ENCODE results near the gene QRICH1. TPM values are rescaled to one million over a fixed set of nuclear protein-coding genes. Genes with fewer than 3 reads are reported as not detected.

The QRICH1 gene
- polyA plus RNA-seq, 1 of the 3 experiments (the other 2 are of a cell fraction), result 58.5 TPM

DNA sequence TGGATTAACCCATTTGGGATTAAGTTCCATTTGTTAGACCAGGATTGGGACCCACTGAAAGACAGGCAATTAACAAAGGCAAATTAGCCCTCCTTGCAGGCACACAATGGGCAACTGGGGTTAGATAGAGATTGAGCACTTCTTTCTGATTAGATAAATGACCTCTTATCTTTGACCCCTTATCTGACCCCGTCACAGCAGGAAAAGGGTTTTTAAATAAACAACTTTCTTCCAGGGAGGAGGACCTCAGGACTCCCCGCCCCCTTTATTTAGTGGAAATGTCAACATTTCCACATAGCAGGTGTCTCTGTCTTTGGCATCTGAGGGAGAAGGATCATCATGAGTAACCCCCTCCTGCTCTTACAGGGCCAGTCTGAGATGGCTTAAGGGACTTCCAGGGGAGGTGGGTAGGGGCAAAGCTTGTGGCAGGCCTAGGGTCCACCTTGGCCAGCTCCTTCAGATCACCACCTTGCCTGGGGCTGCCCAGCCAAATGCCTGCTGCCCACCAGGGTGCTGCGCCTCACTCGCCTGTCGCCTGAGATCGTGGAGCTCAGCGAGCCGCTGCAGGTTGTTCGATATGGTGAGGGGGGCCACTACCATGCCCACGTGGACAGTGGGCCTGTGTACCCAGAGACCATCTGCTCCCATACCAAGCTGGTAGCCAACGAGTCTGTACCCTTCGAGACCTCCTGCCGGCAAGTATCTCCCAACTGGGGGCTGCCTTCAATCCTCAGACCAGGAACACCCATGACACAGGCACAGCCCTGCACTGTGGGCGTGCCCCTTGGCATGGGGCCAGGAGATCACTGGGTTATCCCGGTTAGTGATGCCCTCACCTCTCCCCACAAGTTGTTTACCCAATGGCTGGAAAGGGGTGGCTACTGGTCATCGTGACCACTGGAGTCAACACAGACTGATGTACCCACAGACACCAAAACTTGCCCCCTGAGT lies 89.2 kb downstream of the QRICH1 start:
- peaks cover 16% of the 10 kb centered on the region for H4K20me1 ChIP-seq (ENCODE audit: insufficient read depth)
- H3K27me3 ChIP-seq (ENCODE audit: insufficient read depth), result no peaks in the 10 kb centered on the region
- WGBS (ENCODE audit: low lambda C conversion rate), result 87% methylated on average over 12 of the region's 16 CpGs
- H3K9me2 ChIP-seq, result no peaks in the 10 kb centered on the region
- H3K4me1 ChIP-seq (ENCODE audit: control insufficient read depth in 1 of 2, insufficient read depth in 2 of 2, low read depth in 1 of 2, low read length in 1 of 2), result peaks cover 0 to 24% of the 10 kb centered on the region in 2 experiments; a peak in 2 of 4 replicates
- H3K9me3 ChIP-seq, result no peaks in the 10 kb centered on the region
- H3K9ac ChIP-seq, result no peak overlapping the region
- TF ChIP-seq RCOR1 (IDR thresholded peaks at IDR 0.05; ENCODE audit: low read length) (no peak), FOSL2 (IDR thresholded peaks at IDR 0.05; ENCODE audit: borderline replicate concordance, low read depth) (no peak), NFIC (IDR thresholded peaks at IDR 0.05; ENCODE audit: borderline replicate concordance) (no peak), TEAD4 (IDR thresholded peaks at IDR 0.05; ENCODE audit: borderline replicate concordance, insufficient read depth) (no peak), SIN3A (IDR thresholded peaks at IDR 0.05; ENCODE audit: borderline replicate concordance, low read depth, low read length) (no peak), CHD2 (IDR thresholded peaks at IDR 0.05; ENCODE audit: low read length, partially characterized antibody) (no peak), TCF12 (IDR thresholded peaks at IDR 0.05) (no peak), GATA2 (CRISPR knock-in tag; IDR thresholded peaks at IDR 0.05) (no peak), POLR2AphosphoS5 (IDR thresholded peaks at IDR 0.05; ENCODE audit: low read depth, low read length) (no peak), RXRA (IDR thresholded peaks at IDR 0.05; ENCODE audit: borderline replicate concordance, low read depth) (no peak), EP300 (IDR thresholded peaks at IDR 0.05; ENCODE audit: borderline replicate concordance in 1 of 2, low read depth in 1 of 2, low read length in 1 of 2) (no peak), NRF1 (IDR thresholded peaks at IDR 0.05; ENCODE audit: low read depth, low read length) (no peak), MXI1 (IDR thresholded peaks at IDR 0.05; ENCODE audit: low read depth, low read length) (no peak)
- TF ChIP-seq, protein P1, sequence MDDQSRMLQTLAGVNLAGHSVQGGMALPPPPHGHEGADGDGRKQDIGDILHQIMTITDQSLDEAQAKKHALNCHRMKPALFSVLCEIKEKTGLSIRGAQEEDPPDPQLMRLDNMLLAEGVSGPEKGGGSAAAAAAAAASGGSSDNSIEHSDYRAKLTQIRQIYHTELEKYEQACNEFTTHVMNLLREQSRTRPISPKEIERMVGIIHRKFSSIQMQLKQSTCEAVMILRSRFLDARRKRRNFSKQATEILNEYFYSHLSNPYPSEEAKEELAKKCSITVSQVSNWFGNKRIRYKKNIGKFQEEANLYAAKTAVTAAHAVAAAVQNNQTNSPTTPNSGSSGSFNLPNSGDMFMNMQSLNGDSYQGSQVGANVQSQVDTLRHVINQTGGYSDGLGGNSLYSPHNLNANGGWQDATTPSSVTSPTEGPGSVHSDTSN (IDR thresholded peaks at IDR 0.05), result no peak
- TF ChIP-seq, protein P2, sequence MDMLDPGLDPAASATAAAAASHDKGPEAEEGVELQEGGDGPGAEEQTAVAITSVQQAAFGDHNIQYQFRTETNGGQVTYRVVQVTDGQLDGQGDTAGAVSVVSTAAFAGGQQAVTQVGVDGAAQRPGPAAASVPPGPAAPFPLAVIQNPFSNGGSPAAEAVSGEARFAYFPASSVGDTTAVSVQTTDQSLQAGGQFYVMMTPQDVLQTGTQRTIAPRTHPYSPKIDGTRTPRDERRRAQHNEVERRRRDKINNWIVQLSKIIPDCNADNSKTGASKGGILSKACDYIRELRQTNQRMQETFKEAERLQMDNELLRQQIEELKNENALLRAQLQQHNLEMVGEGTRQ (IDR thresholded peaks at IDR 0.05; ENCODE audit: borderline replicate concordance, low read depth, low read length), result no peak
- H3F3A ChIP-seq (replicated peaks; ENCODE audit: insufficient read depth), result peaks cover 3% of the 10 kb centered on the region
- DNase-seq, result no peak
- no peak overlapping the region for H3K27ac ChIP-seq (ENCODE audit: low read depth in 2 of 2, low read length in 1 of 2)
- H2AFZ ChIP-seq (ENCODE audit: low read depth), result no peak overlapping the region
- ChIA-PET CTCF (interaction anchor here (1.0 to 1.8 kb wide), 2 partner anchors 9 to 10 kb away, joined by 5 read pairs; no protein-coding TSS in a partner anchor), POLR2A (no interaction called here)
- no peak overlapping the region for H3K4me2 ChIP-seq
- peaks cover 32% of the 10 kb centered on the region for H3K79me2 ChIP-seq (ENCODE audit: insufficient read depth)
- H3K4me3 ChIP-seq (ENCODE audit: low read depth in 2 of 2, low read length in 1 of 2), result no peak overlapping the region
- H3K36me3 ChIP-seq (replicated peaks in 1 of 2; ENCODE audit: control insufficient read depth in 1 of 2, insufficient read depth in 2 of 2, low read length in 1 of 2), result peaks cover 0 to 3% of the 10 kb centered on the region in 2 experiments

Data from SK-N-SH (cell line).